HG02610 (cell line): ENCODE data around the gene TCF7L1.
"Not testable (repeated sequence)": the region's sequence is repeated elsewhere in the genome, so short reads cannot be mapped to it uniquely, and the experiment has no call there.

ENCODE experiments used
- ATAC-seq: cut with Tn5 transposase; IDR thresholded peaks from one replicate; pipeline ENCODE4 v1.9.1; 2021; ENCODE audit warnings: mild to moderate bottlenecking, moderate library complexity; ENCODE audit not compliant: unreplicated experiment

TCF7L1 gene

GRCh38 chr2:85340034-85340892 lies 207.1 kb downstream of the TCF7L1 start:
- ATAC-seq, result no peak

GRCh38 chr2:85341269-85342029 lies 208.3 kb downstream of the TCF7L1 start:
- no peak for ATAC-seq

- ATAC-seq, result no peak
Measured at GRCh38 chr2:85342156-85342555, 209.0 kb downstream of the TCF7L1 start.

- not testable (repeated sequence) for ATAC-seq
Measured at GRCh38 chr2:85343207-85343895, 210.2 kb downstream of the TCF7L1 start.

- no peak for ATAC-seq
Measured at GRCh38 chr2:85344356-85344954, 211.3 kb downstream of the TCF7L1 start.

- no peak for ATAC-seq
Measured at GRCh38 chr2:85347599-85347998, 214.4 kb downstream of the TCF7L1 start.

GRCh38 chr2:85353876-85354285 lies 220.7 kb downstream of the TCF7L1 start:
- no peak for ATAC-seq

- peak; percentile 98 for ATAC-seq
Measured at GRCh38 chr2:85354286-85355072, 221.3 kb downstream of the TCF7L1 start, which contains the start of the genes ELMOD3 and RETSAT. Gene ELMOD3 (plus strand): TSS chr2:85354769. CDS start chr2:85357199, 2,430 bp downstream. Gene RETSAT (minus strand): TSS chr2:85354528. CDS start chr2:85354507, 21 bp downstream.

- ATAC-seq, result peak; percentile 1
Measured at GRCh38 chr2:85355073-85355410, 221.8 kb downstream of the TCF7L1 start.

GRCh38 chr2:85355521-85355920 lies 222.3 kb downstream of the TCF7L1 start:
- ATAC-seq, result no peak

- no peak for ATAC-seq
Measured at GRCh38 chr2:85356186-85356585, 223.0 kb downstream of the TCF7L1 start.

GRCh38 chr2:85357736-85358135 lies 224.5 kb downstream of the TCF7L1 start:
- no peak for ATAC-seq
